ENCODE data around the gene RIMS4. TPM values are rescaled to one million over a fixed set of nuclear protein-coding genes. Genes with fewer than 3 reads are reported as not detected.

The RIMS4 gene
- total and polyA plus RNA-seq, 9 of the 15 experiments (the other 6 are each of a cell fraction or from before 2014, with no cell fraction given): 0.04 TPM; not detected in 8

DNA sequence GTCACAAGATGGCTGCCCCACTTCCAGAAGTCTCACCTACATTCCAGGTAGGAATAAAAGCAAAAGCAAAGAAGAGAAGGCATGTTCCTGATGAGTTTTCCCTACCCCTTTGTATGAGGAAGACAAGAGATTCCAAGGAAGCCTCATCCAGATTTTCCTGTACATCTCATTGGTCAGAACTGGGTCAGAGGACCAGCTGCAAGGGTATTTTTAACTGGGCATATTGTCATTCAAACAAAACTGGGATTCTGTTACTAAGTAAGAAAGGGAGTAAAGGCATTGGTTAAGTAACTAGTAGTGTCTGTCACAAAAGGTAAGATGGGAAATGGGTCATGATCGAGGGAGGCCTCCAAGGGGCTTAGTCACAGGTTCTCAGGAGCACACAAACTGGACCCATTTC is 28.2 kb upstream of the RIMS4 start:
- no peaks in the 10 kb centered on the region for H4K20me1 ChIP-seq (replicated peaks; ENCODE audit: control insufficient read depth, insufficient read depth, low read length)
- WGBS (ENCODE audit: insufficient coverage, low coverage, missing lambda C conversion rate): 0% methylated on average over 1 of the region's 1 CpG
- CTCF ChIA-PET (ENCODE audit: low intra/inter-chr PET ratio): no interaction called here
- no peaks in the 10 kb centered on the region for H3K9me3 ChIP-seq (replicated peaks; ENCODE audit: control insufficient read depth, insufficient read depth, low read depth, low read length)
- H3K36me3 ChIP-seq (ENCODE audit: control insufficient read depth, insufficient read depth, low read length): no peaks in the 10 kb centered on the region
- no peak overlapping the region for H3K4me2 ChIP-seq (ENCODE audit: insufficient read depth, low read length)
- no peak overlapping the region for H2AFZ ChIP-seq (ENCODE audit: low read depth, low read length)
- no peak overlapping the region for H3K27ac ChIP-seq (ENCODE audit: extremely low read depth, low read depth, low read length)
- H3K79me2 ChIP-seq (ENCODE audit: control insufficient read depth, insufficient read depth, low read length): no peaks in the 10 kb centered on the region
- in situ Hi-C loops (cut with MboI) (no loop called here), intact Hi-C loops (cut with micrococcal nuclease) (no loop called here)
- H3K9ac ChIP-seq (ENCODE audit: insufficient read depth in 1 of 2, low read depth in 2 of 2, low read length in 2 of 2): no peak overlapping the region
- no peak for DNase-seq (ENCODE audit: extremely low read depth in 1 of 4, low spot score in 3 of 4)
- POLR2A ChIA-PET: interaction anchor here (1.4 kb wide), 1 partner anchor 10 kb away, joined by 4 read pairs; no protein-coding TSS in a partner anchor
- ATAC-seq: no peak
- no peak overlapping the region for H3K4me3 ChIP-seq
- peaks cover 33 to 47% of the 10 kb centered on the region in 2 experiments; a peak in 4 of 5 replicates for H3K27me3 ChIP-seq (ENCODE audit: control insufficient read depth in 2 of 2, insufficient read depth in 2 of 2, low read length in 2 of 2)
- no TSS peak for BruUV-seq (replicated peaks)
- no peak for FAIRE-seq
- no peaks in the 10 kb centered on the region for H3K9me1 ChIP-seq (ENCODE audit: control insufficient read depth, insufficient read depth, low read length)
- no peaks in the 10 kb centered on the region for H3K4me1 ChIP-seq (replicated peaks in 1 of 2; ENCODE audit: control insufficient read depth in 2 of 2, insufficient read depth in 2 of 2, low read length in 2 of 2)
- no peak for TF ChIP-seq MTA1 (IDR thresholded peaks at IDR 0.05; ENCODE audit: borderline replicate concordance)
- no peak for TF ChIP-seq HNRNPH1 (optimal IDR thresholded peaks at IDR 0.05; ENCODE audit: low read depth, low read length)
- no peak for TF ChIP-seq C11orf30 (IDR thresholded peaks at IDR 0.05; ENCODE audit: low read depth)
- TF ChIP-seq TFAP4 (CRISPR knock-in tag; IDR thresholded peaks at IDR 0.05; ENCODE audit: borderline replicate concordance): no peak
- TF ChIP-seq MECOM (CRISPR knock-in tag; IDR thresholded peaks at IDR 0.05): no peak
- no peak for TF ChIP-seq DLX4 (CRISPR knock-in tag; IDR thresholded peaks at IDR 0.05)
